HEK293 (cell line): ENCODE measurements around the gene STX3.

Source experiments
- BCL11B ChIP-seq: fragments of 450-650 bp; formaldehyde crosslinking; IDR thresholded peaks from 2 replicates; pipeline ENCODE4 v1.5.1; 2016; ENCODE audit warnings: low read depth, missing biosample characterization, missing genetic modification characterization
- IKZF3 ChIP-seq: fragments of 450-650 bp; IDR thresholded peaks from 2 replicates; pipeline ENCODE4 v1.5.0; 2018; ENCODE audit warnings: missing biosample characterization, mild to moderate bottlenecking, missing genetic modification characterization, moderate library complexity
- KLF10 ChIP-seq: fragments of 450-650 bp; IDR thresholded peaks from 2 replicates; pipeline ENCODE4 v1.5.1; 2018; ENCODE audit warnings: missing biosample characterization, mild to moderate bottlenecking, missing genetic modification characterization
- REPIN1 ChIP-seq: fragments of 450-650 bp; formaldehyde crosslinking; IDR thresholded peaks from 2 replicates; pipeline ENCODE4 v1.5.1; 2017; ENCODE audit warnings: missing biosample characterization, missing genetic modification characterization, low read depth
- SCRT2 ChIP-seq: fragments of 450-650 bp; formaldehyde crosslinking; IDR thresholded peaks from 2 replicates; pipeline ENCODE4 v1.5.1; 2016; ENCODE audit warnings: missing biosample characterization, missing genetic modification characterization
- SP3 ChIP-seq: fragments of 450-650 bp; formaldehyde crosslinking; IDR thresholded peaks from 2 replicates; pipeline ENCODE4 v1.5.1; 2016; ENCODE audit warnings: missing biosample characterization, missing genetic modification characterization
- TRIM28 ChIP-seq: IDR thresholded peaks from 2 replicates; pipeline ENCODE4 v1.6.1; 2011; ENCODE audit warnings: low read length, control low read depth, borderline replicate concordance
- ZBTB20 ChIP-seq: fragments of 450-650 bp; formaldehyde crosslinking; IDR thresholded peaks from 2 replicates; pipeline ENCODE4 v1.5.1; 2016; ENCODE audit warnings: missing biosample characterization, missing genetic modification characterization
- ZBTB8A ChIP-seq: fragments of 450-650 bp; formaldehyde crosslinking; IDR thresholded peaks from 2 replicates; pipeline ENCODE4 v1.5.1; 2016; ENCODE audit warnings: missing biosample characterization, missing genetic modification characterization
- ZFP37 ChIP-seq: fragments of 450-650 bp; formaldehyde crosslinking; IDR thresholded peaks from 2 replicates; pipeline ENCODE4 v1.5.1; 2016; ENCODE audit warnings: missing biosample characterization, missing genetic modification characterization
- ZNF140 ChIP-seq: fragments of 450-650 bp; formaldehyde crosslinking; IDR thresholded peaks from 2 replicates; pipeline ENCODE4 v1.5.1; 2016; ENCODE audit warnings: missing biosample characterization, missing genetic modification characterization
- ZNF19 ChIP-seq: fragments of 450-650 bp; formaldehyde crosslinking; IDR thresholded peaks from 2 replicates; pipeline ENCODE4; 2016; ENCODE audit warnings: missing biosample characterization, missing genetic modification characterization, low read depth
- ZNF211 ChIP-seq: fragments of 450-650 bp; formaldehyde crosslinking; IDR thresholded peaks from 2 replicates; pipeline ENCODE4 v1.5.1; 2016; ENCODE audit warnings: low read depth, missing biosample characterization, missing genetic modification characterization
- ZNF311 ChIP-seq: fragments of 450-650 bp; formaldehyde crosslinking; IDR thresholded peaks from 2 replicates; pipeline ENCODE4 v1.5.1; 2017; ENCODE audit warnings: missing biosample characterization, missing genetic modification characterization, borderline replicate concordance
- ZNF394 ChIP-seq: fragments of 450-650 bp; formaldehyde crosslinking; IDR thresholded peaks from 2 replicates; pipeline ENCODE4 v1.5.1; 2016; ENCODE audit warnings: missing biosample characterization, missing genetic modification characterization, mild to moderate bottlenecking, moderate library complexity, borderline replicate concordance
- ZNF510 ChIP-seq: fragments of 450-650 bp; formaldehyde crosslinking; IDR thresholded peaks from 2 replicates; pipeline ENCODE4 v1.5.1; 2018; ENCODE audit warnings: mild to moderate bottlenecking, missing genetic modification characterization, missing biosample characterization; ENCODE audit not compliant: insufficient replicate concordance
- ZNF529 ChIP-seq: fragments of 450-650 bp; formaldehyde crosslinking; IDR thresholded peaks from 2 replicates; pipeline ENCODE4 v1.5.1; 2017; ENCODE audit warnings: missing genetic modification characterization, missing biosample characterization; ENCODE audit not compliant: insufficient replicate concordance
- ZNF560 ChIP-seq: fragments of 450-650 bp; formaldehyde crosslinking; IDR thresholded peaks from 2 replicates; pipeline ENCODE4 v1.5.1; 2017; ENCODE audit warnings: missing biosample characterization, missing genetic modification characterization, borderline replicate concordance
- ZNF585B ChIP-seq: fragments of 450-650 bp; formaldehyde crosslinking; IDR thresholded peaks from 2 replicates; pipeline ENCODE4 v1.5.1; 2016; ENCODE audit warnings: missing biosample characterization, missing genetic modification characterization
- ZNF654 ChIP-seq: fragments of 450-650 bp; formaldehyde crosslinking; IDR thresholded peaks from 2 replicates; pipeline ENCODE4 v1.5.1; 2016; ENCODE audit warnings: low read depth, missing biosample characterization, missing genetic modification characterization
- ZNF792 ChIP-seq: fragments of 450-650 bp; formaldehyde crosslinking; IDR thresholded peaks from 2 replicates; pipeline ENCODE4 v1.5.1; 2016; ENCODE audit warnings: missing biosample characterization, missing genetic modification characterization
- ZSCAN16 ChIP-seq: fragments of 450-650 bp; formaldehyde crosslinking; IDR thresholded peaks from 2 replicates; pipeline ENCODE4 v1.5.1; 2016; ENCODE audit warnings: missing biosample characterization, missing genetic modification characterization
- ZSCAN23 ChIP-seq: fragments of 450-650 bp; formaldehyde crosslinking; IDR thresholded peaks from 2 replicates; pipeline ENCODE4 v1.5.1; 2016; ENCODE audit warnings: missing biosample characterization, missing genetic modification characterization
- ZXDB ChIP-seq: fragments of 450-650 bp; formaldehyde crosslinking; IDR thresholded peaks from 2 replicates; pipeline ENCODE4 v1.5.1; 2016; ENCODE audit warnings: missing biosample characterization, missing genetic modification characterization
- TF ChIP-seq, protein P1 (sequence below): fragments of 450-650 bp; formaldehyde crosslinking; IDR thresholded peaks from 2 replicates; pipeline ENCODE4 v1.5.1; 2017; ENCODE audit warnings: missing biosample characterization, missing genetic modification characterization
- TF ChIP-seq, protein P2 (sequence below): IDR thresholded peaks from 2 replicates; pipeline ENCODE4 v1.6.1; 2011; ENCODE audit warnings: mild to moderate bottlenecking, low read depth, low read length, borderline replicate concordance
- TF ChIP-seq, protein P3 (sequence below): fragments of 450-650 bp; formaldehyde crosslinking; IDR thresholded peaks from 2 replicates; pipeline ENCODE4 v1.5.1; 2016; ENCODE audit warnings: missing biosample characterization, missing genetic modification characterization
- TF ChIP-seq, protein P4 (sequence below): fragments of 450-650 bp; formaldehyde crosslinking; IDR thresholded peaks from 2 replicates; pipeline ENCODE4 v1.5.1; 2017; ENCODE audit warnings: missing biosample characterization, missing genetic modification characterization
- TF ChIP-seq, protein P5 (sequence below): fragments of 450-650 bp; IDR thresholded peaks from 2 replicates; pipeline ENCODE4 v1.5.1; 2018; ENCODE audit warnings: missing biosample characterization, mild to moderate bottlenecking, missing genetic modification characterization

The STX3 gene

DNA sequence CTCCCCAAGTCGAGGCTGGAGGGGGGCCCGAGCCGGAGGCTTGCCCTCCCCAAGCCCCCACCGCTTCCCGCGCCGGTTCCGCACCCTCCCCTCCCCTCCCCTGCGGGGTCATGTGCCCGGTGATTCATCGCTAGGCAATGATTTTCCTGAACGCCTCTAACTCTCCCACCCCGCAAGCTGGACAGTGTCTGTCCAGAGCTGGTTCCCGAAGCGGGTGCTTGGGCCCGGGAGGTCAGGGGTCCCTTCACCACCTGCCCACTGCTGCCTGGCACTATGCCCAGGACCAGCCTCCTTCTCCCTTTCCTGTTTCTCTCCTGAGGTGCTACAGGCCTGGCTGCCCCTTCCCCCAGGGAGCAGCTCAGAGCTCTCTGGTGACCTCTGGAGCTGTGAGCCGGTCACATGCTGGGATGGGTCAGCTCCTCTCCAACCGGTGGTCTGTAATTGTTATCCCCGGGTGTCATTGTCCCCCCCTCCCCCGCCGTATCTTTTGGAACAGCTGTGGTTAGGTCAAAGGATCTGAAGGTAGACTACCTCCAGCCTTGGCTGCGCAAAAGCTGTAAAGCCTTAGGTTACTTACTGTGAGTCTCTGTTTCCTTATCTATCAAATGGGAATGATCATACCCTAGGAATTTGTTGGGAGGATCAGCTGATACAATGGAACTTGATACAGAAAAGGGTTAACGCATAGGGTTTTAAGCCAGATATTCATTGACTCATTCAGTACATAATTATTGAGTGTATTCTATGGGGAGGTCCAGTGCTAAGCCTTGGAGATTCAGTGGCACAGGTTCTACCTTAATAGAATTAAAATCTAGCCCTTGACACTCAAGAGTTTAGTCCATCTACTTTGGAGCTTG, 753 bp downstream of the STX3 start (continued):
- TF ChIP-seq, protein P1, sequence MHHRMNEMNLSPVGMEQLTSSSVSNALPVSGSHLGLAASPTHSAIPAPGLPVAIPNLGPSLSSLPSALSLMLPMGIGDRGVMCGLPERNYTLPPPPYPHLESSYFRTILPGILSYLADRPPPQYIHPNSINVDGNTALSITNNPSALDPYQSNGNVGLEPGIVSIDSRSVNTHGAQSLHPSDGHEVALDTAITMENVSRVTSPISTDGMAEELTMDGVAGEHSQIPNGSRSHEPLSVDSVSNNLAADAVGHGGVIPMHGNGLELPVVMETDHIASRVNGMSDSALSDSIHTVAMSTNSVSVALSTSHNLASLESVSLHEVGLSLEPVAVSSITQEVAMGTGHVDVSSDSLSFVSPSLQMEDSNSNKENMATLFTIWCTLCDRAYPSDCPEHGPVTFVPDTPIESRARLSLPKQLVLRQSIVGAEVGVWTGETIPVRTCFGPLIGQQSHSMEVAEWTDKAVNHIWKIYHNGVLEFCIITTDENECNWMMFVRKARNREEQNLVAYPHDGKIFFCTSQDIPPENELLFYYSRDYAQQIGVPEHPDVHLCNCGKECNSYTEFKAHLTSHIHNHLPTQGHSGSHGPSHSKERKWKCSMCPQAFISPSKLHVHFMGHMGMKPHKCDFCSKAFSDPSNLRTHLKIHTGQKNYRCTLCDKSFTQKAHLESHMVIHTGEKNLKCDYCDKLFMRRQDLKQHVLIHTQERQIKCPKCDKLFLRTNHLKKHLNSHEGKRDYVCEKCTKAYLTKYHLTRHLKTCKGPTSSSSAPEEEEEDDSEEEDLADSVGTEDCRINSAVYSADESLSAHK (tag by site-specific recombination): no peak
- TF ChIP-seq, protein P2, sequence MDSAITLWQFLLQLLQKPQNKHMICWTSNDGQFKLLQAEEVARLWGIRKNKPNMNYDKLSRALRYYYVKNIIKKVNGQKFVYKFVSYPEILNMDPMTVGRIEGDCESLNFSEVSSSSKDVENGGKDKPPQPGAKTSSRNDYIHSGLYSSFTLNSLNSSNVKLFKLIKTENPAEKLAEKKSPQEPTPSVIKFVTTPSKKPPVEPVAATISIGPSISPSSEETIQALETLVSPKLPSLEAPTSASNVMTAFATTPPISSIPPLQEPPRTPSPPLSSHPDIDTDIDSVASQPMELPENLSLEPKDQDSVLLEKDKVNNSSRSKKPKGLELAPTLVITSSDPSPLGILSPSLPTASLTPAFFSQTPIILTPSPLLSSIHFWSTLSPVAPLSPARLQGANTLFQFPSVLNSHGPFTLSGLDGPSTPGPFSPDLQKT: no peak
- no peak for TF ChIP-seq ZNF140
- no peak for TF ChIP-seq ZNF560 (tag by site-specific recombination)
- TF ChIP-seq KLF10 (tag by site-specific recombination): no peak
- peak; percentile 85 for TF ChIP-seq ZBTB20 (tag by site-specific recombination)
- TF ChIP-seq IKZF3 (tag by site-specific recombination): no peak
- no peak; the same call in 1 of the 2 replicates for TF ChIP-seq SP3 (tag by site-specific recombination)
- no peak for TF ChIP-seq SCRT2
- TF ChIP-seq BCL11B (tag by site-specific recombination): 0 out of 2 replicates have a peak, but pooled peaks have one; percentile 32
- TF ChIP-seq ZNF792 (tag by site-specific recombination): no peak
- no peak for TF ChIP-seq ZXDB (tag by site-specific recombination)
- no peak for TF ChIP-seq ZNF211
- TF ChIP-seq ZBTB8A (tag by site-specific recombination): no peak
- no peak for TF ChIP-seq ZNF311
- TF ChIP-seq ZNF19: no peak
- TF ChIP-seq, protein P3, sequence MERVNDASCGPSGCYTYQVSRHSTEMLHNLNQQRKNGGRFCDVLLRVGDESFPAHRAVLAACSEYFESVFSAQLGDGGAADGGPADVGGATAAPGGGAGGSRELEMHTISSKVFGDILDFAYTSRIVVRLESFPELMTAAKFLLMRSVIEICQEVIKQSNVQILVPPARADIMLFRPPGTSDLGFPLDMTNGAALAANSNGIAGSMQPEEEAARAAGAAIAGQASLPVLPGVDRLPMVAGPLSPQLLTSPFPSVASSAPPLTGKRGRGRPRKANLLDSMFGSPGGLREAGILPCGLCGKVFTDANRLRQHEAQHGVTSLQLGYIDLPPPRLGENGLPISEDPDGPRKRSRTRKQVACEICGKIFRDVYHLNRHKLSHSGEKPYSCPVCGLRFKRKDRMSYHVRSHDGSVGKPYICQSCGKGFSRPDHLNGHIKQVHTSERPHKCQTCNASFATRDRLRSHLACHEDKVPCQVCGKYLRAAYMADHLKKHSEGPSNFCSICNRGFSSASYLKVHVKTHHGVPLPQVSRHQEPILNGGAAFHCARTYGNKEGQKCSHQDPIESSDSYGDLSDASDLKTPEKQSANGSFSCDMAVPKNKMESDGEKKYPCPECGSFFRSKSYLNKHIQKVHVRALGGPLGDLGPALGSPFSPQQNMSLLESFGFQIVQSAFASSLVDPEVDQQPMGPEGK (tag by site-specific recombination): peak; percentile 78
- TF ChIP-seq, protein P4, sequence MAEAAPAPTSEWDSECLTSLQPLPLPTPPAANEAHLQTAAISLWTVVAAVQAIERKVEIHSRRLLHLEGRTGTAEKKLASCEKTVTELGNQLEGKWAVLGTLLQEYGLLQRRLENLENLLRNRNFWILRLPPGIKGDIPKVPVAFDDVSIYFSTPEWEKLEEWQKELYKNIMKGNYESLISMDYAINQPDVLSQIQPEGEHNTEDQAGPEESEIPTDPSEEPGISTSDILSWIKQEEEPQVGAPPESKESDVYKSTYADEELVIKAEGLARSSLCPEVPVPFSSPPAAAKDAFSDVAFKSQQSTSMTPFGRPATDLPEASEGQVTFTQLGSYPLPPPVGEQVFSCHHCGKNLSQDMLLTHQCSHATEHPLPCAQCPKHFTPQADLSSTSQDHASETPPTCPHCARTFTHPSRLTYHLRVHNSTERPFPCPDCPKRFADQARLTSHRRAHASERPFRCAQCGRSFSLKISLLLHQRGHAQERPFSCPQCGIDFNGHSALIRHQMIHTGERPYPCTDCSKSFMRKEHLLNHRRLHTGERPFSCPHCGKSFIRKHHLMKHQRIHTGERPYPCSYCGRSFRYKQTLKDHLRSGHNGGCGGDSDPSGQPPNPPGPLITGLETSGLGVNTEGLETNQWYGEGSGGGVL (tag by site-specific recombination): peak; percentile 98
- TF ChIP-seq ZNF529 (tag by site-specific recombination): no peak
- TF ChIP-seq TRIM28: no peak
- TF ChIP-seq ZSCAN16 (tag by site-specific recombination): no peak
- no peak for TF ChIP-seq ZNF510 (tag by site-specific recombination)
- no peak for TF ChIP-seq REPIN1 (tag by site-specific recombination)
- TF ChIP-seq, protein P5, sequence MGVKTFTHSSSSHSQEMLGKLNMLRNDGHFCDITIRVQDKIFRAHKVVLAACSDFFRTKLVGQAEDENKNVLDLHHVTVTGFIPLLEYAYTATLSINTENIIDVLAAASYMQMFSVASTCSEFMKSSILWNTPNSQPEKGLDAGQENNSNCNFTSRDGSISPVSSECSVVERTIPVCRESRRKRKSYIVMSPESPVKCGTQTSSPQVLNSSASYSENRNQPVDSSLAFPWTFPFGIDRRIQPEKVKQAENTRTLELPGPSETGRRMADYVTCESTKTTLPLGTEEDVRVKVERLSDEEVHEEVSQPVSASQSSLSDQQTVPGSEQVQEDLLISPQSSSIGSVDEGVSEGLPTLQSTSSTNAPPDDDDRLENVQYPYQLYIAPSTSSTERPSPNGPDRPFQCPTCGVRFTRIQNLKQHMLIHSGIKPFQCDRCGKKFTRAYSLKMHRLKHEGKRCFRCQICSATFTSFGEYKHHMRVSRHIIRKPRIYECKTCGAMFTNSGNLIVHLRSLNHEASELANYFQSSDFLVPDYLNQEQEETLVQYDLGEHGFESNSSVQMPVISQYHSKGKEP (tag by site-specific recombination): no peak
- TF ChIP-seq ZNF585B (tag by site-specific recombination): no peak
- TF ChIP-seq ZNF654: no peak
- TF ChIP-seq ZFP37: peak; percentile 69; the same call in 1 of the 2 replicates
- TF ChIP-seq ZNF394 (tag by site-specific recombination): peak; percentile 33; the same call in 1 of the 2 replicates
- TF ChIP-seq ZSCAN23 (tag by site-specific recombination): no peak
